Vagina (tissue), 2 donors: Measurements from ENCODE around the gene F9. TPM values are rescaled to one million over a fixed set of nuclear protein-coding genes. Genes with fewer than 3 reads are reported as not detected.

Experiments used
- DNase-seq, 2 donors: peaks; one replicate each; pipeline ENCODE4 v3.0.0-alpha.2; 2017; ENCODE audit errors: extremely low spot score in 2 of 2
- H3K27ac ChIP-seq: fragments of 200-600 bp; sonication (generic); one replicate; pipeline ENCODE4 v1.5.1; 2019
- H3K27me3 ChIP-seq: fragments of 200-600 bp; sonication (generic); one replicate; pipeline ENCODE4 v1.5.1; 2019
- H3K36me3 ChIP-seq, 2 donors: fragments of 200-600 bp; sonication (generic); one replicate each; pipeline ENCODE4 v1.5.1; 2017 to 2019
- H3K4me1 ChIP-seq: fragments of 200-600 bp; sonication (generic); one replicate; pipeline ENCODE4 v1.5.1; 2019
- H3K4me3 ChIP-seq, 2 donors: fragments of 200-600 bp; sonication (generic); 1 replicate in 1 of 2; 2 replicates in 1 of 2; pipeline ENCODE4 v1.5.1; 2016 to 2019
- H3K9me3 ChIP-seq: fragments of 200-600 bp; sonication (generic); one replicate; pipeline ENCODE4 v1.5.1; 2019
- POLR2A ChIP-seq, 2 donors: fragments of 450-650 bp; IDR thresholded peaks; one replicate each; pipeline ENCODE4 v1.6.1; 2017; ENCODE audit warnings: antibody characterized with exemption in 2 of 2, mild to moderate bottlenecking in 2 of 2, moderate library complexity in 2 of 2
- POLR2AphosphoS5 ChIP-seq, 2 donors: sonication (generic); formaldehyde crosslinking; IDR thresholded peaks; one replicate each; pipeline ENCODE4 v1.9.0; 2017; ENCODE audit warnings: antibody characterized with exemption in 2 of 2, mild to moderate bottlenecking in 2 of 2, low read depth in 1 of 2; ENCODE audit not compliant: insufficient read depth in 1 of 2
- intact Hi-C: fragments of 100-400 bp; cut with DNase I; formaldehyde crosslinking; loops from one replicate; pipeline ENCODE4 v1.15.1; 2023
- total RNA-seq: library from RNA; depleted of rRNA; stranded (reverse); fragments of >200 nt; gene quantifications from one replicate; pipeline ENCODE4 v1.2.3, GENCODE V29; 2016
- TF ChIP-seq, protein P1 (sequence below), 3 experiments: fragments of 450-650 bp in 2 of 3; fragments of 200-600 bp in 1 of 3; sonication (generic) in 1 of 3; IDR thresholded peaks; one replicate each; pipeline ENCODE4 v1.5.1; 2017 to 2019; ENCODE audit warnings: antibody characterized with exemption in 3 of 3, mild to moderate bottlenecking in 2 of 3, moderate library complexity in 2 of 3

The F9 gene
- total RNA-seq, 1 donor from 2014 or later = not detected

DNA sequence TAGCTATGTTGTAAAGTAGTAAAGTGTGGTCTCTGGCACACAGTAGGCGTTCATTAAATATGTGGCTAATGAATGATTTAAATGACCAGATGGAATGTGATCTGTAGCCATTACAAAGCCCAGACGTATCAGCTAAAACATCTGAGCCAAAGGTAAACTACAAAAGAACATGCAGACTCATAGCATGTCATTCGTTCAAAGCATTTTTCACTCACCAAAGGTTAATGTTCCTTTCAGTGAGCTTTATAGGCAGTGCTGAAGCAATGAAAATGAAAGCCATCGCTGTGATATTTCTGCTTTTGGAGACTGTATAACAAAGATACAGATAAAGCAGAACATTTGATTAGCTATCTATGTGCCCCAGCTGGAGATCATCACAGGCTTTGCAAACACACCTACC, 50.5 kb downstream of the F9 start:
- DNase-seq = no peak
- Histone ChIP-seq H3K4me3 (no peak overlapping the region), H3K9me3 (no peaks in the 10 kb centered on the region), H3K36me3 (no peaks in the 10 kb centered on the region), H3K4me1 (no peaks in the 10 kb centered on the region), H3K27me3 (no peaks in the 10 kb centered on the region), H3K27ac (no peak overlapping the region)
- TF ChIP-seq, protein P1, sequence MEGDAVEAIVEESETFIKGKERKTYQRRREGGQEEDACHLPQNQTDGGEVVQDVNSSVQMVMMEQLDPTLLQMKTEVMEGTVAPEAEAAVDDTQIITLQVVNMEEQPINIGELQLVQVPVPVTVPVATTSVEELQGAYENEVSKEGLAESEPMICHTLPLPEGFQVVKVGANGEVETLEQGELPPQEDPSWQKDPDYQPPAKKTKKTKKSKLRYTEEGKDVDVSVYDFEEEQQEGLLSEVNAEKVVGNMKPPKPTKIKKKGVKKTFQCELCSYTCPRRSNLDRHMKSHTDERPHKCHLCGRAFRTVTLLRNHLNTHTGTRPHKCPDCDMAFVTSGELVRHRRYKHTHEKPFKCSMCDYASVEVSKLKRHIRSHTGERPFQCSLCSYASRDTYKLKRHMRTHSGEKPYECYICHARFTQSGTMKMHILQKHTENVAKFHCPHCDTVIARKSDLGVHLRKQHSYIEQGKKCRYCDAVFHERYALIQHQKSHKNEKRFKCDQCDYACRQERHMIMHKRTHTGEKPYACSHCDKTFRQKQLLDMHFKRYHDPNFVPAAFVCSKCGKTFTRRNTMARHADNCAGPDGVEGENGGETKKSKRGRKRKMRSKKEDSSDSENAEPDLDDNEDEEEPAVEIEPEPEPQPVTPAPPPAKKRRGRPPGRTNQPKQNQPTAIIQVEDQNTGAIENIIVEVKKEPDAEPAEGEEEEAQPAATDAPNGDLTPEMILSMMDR (IDR thresholded peaks at IDR 0.05) = no peak
- TF ChIP-seq POLR2A (IDR thresholded peaks at IDR 0.05) (no peak), POLR2AphosphoS5 (IDR thresholded peaks at IDR 0.05; ENCODE audit: insufficient read depth in 1 of 2, low read depth in 1 of 2) (no peak)
- intact Hi-C loops = no loop called here

- no peak overlapping the region for H3K27ac ChIP-seq
- no peaks in the 10 kb centered on the region for H3K36me3 ChIP-seq
- H3K4me3 ChIP-seq = no peak overlapping the region
- no peaks in the 10 kb centered on the region for H3K9me3 ChIP-seq
- H3K27me3 ChIP-seq = no peaks in the 10 kb centered on the region
- H3K4me1 ChIP-seq = no peaks in the 10 kb centered on the region
- TF ChIP-seq, protein P1 (IDR thresholded peaks at IDR 0.05) = no peak
- TF ChIP-seq POLR2AphosphoS5 (IDR thresholded peaks at IDR 0.05; ENCODE audit: insufficient read depth in 1 of 2, low read depth in 1 of 2) (no peak), POLR2A (IDR thresholded peaks at IDR 0.05) (no peak)
- DNase-seq = no peak
- intact Hi-C loops = no loop called here
These were observed 55.1 kb downstream of the F9 start for GRCh38 chrX:139585613-139586012.

- H3K27me3 ChIP-seq = no peaks in the 10 kb centered on the region
- H3K4me1 ChIP-seq = no peaks in the 10 kb centered on the region
- H3K9me3 ChIP-seq = no peaks in the 10 kb centered on the region
- H3K27ac ChIP-seq = no peak overlapping the region
- no peak for DNase-seq
- no peak for TF ChIP-seq POLR2AphosphoS5 (IDR thresholded peaks at IDR 0.05; ENCODE audit: insufficient read depth in 1 of 2, low read depth in 1 of 2)
- TF ChIP-seq, protein P1 (IDR thresholded peaks at IDR 0.05) = no peak
- TF ChIP-seq POLR2A (IDR thresholded peaks at IDR 0.05) = no peak
- no peak overlapping the region for H3K4me3 ChIP-seq
- no peaks in the 10 kb centered on the region for H3K36me3 ChIP-seq
- intact Hi-C loops = no loop called here
These were observed 65.5 kb downstream of the F9 start for GRCh38 chrX:139596068-139596467.

GRCh38 chrX:139600105-139600504, 69.6 kb downstream of the F9 start:
- TF ChIP-seq, protein P1 (IDR thresholded peaks at IDR 0.05) = no peak
- TF ChIP-seq POLR2AphosphoS5 (IDR thresholded peaks at IDR 0.05; ENCODE audit: insufficient read depth in 1 of 2, low read depth in 1 of 2) (no peak), POLR2A (IDR thresholded peaks at IDR 0.05) (no peak)

More at GRCh38 chrX:139600105-139600504, 69.6 kb downstream of the F9 start:
- no peak for DNase-seq
- no peaks in the 10 kb centered on the region for H3K9me3 ChIP-seq
- H3K4me3 ChIP-seq = no peak overlapping the region
- H3K36me3 ChIP-seq = no peaks in the 10 kb centered on the region
- H3K4me1 ChIP-seq = no peaks in the 10 kb centered on the region
- no peak overlapping the region for H3K27ac ChIP-seq
- H3K27me3 ChIP-seq = no peaks in the 10 kb centered on the region
- intact Hi-C loops = no loop called here

Other genes with a start within 250 kb of the F9 start
- gene MCF2, start 177.4 kb downstream of the F9 start, total RNA-seq = 0.25 TPM